VCaP (cell line): ENCODE measurements around the gene KIAA0319L.

Source experiments
- H3K27ac ChIP-seq: fragments of 450-650 bp; 2 replicates; pipeline ENCODE4 v1.5.1; 2017
- CTCF ChIP-seq: fragments of 450-650 bp; conservative IDR thresholded peaks from 2 replicates; pipeline ENCODE4 v1.5.1; 2017; ENCODE audit warnings: mild to moderate bottlenecking, moderate library complexity

Gene KIAA0319L

GRCh38 chr1:35432231-35432630 lies 125.0 kb downstream of the KIAA0319L start:
- no peak overlapping the region for H3K27ac ChIP-seq
- TF ChIP-seq CTCF, result no peak

- TF ChIP-seq CTCF, result no peak
- no peak overlapping the region for H3K27ac ChIP-seq
Observed at GRCh38 chr1:35431173-35431599, 126.0 kb downstream of the KIAA0319L start.

- no peak overlapping the region for H3K27ac ChIP-seq
- TF ChIP-seq CTCF, result no peak
Observed at GRCh38 chr1:35430762-35431161, 126.4 kb downstream of the KIAA0319L start.

GRCh38 chr1:35428360-35428759 lies 128.8 kb downstream of the KIAA0319L start:
- TF ChIP-seq CTCF, result no peak
- H3K27ac ChIP-seq, result no peak overlapping the region

- H3K27ac ChIP-seq, result no peak overlapping the region
- TF ChIP-seq CTCF, result no peak
Observed at GRCh38 chr1:35426097-35426586, 131.1 kb downstream of the KIAA0319L start.

- no peak for TF ChIP-seq CTCF
Observed at GRCh38 chr1:35408925-35409324, 148.3 kb downstream of the KIAA0319L start.

GRCh38 chr1:35407743-35408142 lies 149.5 kb downstream of the KIAA0319L start:
- no peak for TF ChIP-seq CTCF
- H3K27ac ChIP-seq, result no peak overlapping the region

More at GRCh38 chr1:35408925-35409324, 148.3 kb downstream of the KIAA0319L start:
- H3K27ac ChIP-seq, result no peak overlapping the region
